A549 (cell line): ENCODE data around the gene IFIT1. TPM values are rescaled to one million over a fixed set of nuclear protein-coding genes. Genes with fewer than 3 reads are reported as not detected.
A peak's percentile ranks its signal among the peaks of the same experiment; 100 is the strongest.

Experiments
- ATAC-seq, 2 experiments: fragments of 200-7000 bp in 1 of 2; fragments of >200 bp in 1 of 2; cut with Nextera tagmentation in 1 of 2; cut with Tn5 transposase in 1 of 2; 3 replicates each; pipeline versions ENCODE4 v1.8.0 to v1.9.1; 2018 to 2020; ENCODE audit warnings: mild to moderate bottlenecking in 1 of 2, moderate library complexity in 1 of 2
- CTCF ChIA-PET: fragments of 300-600 bp; sonication (Branson Sonifier 250); formaldehyde crosslinking; extraction: SDS; loops from one replicate; lab custom pipeline; 2021; ENCODE audit warnings: antibody characterized with exemption, inconsistent platforms; lab: Yijun Ruan, JAX
- POLR2A ChIA-PET: fragments of 350-600 bp; formaldehyde crosslinking; extraction: SDS; loops from one replicate; lab custom pipeline; 2021; ENCODE audit warnings: antibody characterized with exemption, inconsistent platforms; lab: Yijun Ruan, JAX
- DNase-seq, 2 experiments: peaks; one replicate each; pipeline versions ENCODE4 v3.0.0 to v3.0.0-alpha.2; 2011 to 2016; ENCODE audit warnings: low read depth in 1 of 2, low spot score in 1 of 2
- FAIRE-seq: peaks from 2 replicates; lab custom pipeline; 2011; peaks lifted over from hg19 to GRCh38; lab: Jason Lieb, UNC
- H3K27ac ChIP-seq, 2 experiments: fragments of >200 bp; sonication (Bioruptor Twin); formaldehyde crosslinking; 3 replicates each; pipeline ENCODE4 v1.5.1; 2016 to 2017
- H3K4me1 ChIP-seq: fragments of >200 bp; sonication (Bioruptor Twin); formaldehyde crosslinking; 3 replicates; pipeline ENCODE4 v1.6.1; 2016
- H3K4me2 ChIP-seq: fragments of >200 bp; sonication (Bioruptor Twin); formaldehyde crosslinking; 3 replicates; pipeline ENCODE4 v1.6.1; 2016
- H3K4me3 ChIP-seq: fragments of >200 bp; sonication (Bioruptor Twin); formaldehyde crosslinking; 3 replicates; pipeline ENCODE4 v1.5.1; 2016
- H3K9me3 ChIP-seq: fragments of >200 bp; sonication (Bioruptor Twin); formaldehyde crosslinking; 3 replicates; pipeline ENCODE4 v1.6.1; 2016
- BHLHE40 ChIP-seq: IDR thresholded peaks from 2 replicates; pipeline ENCODE4 v1.6.1; 2012; ENCODE audit warnings: low read depth, low read length, inconsistent platforms
- CBX2 ChIP-seq: fragments of 200-600 bp; sonication (generic); IDR thresholded peaks from 2 replicates; pipeline ENCODE4 v1.6.1; 2016; ENCODE audit warnings: low read depth, mild to moderate bottlenecking, borderline replicate concordance
- CBX8 ChIP-seq: fragments of 200-600 bp; sonication (generic); IDR thresholded peaks from 2 replicates; pipeline ENCODE4 v1.6.1; 2016
- CHD2 ChIP-seq: fragments of 150-350 bp; IDR thresholded peaks from 2 replicates; pipeline ENCODE4 v1.6.1; 2014; ENCODE audit warnings: low read length; ENCODE audit not compliant: partially characterized antibody
- EHF ChIP-seq: fragments of 250-450 bp; sonication (Bioruptor Pico); IDR thresholded peaks from 2 replicates; pipeline ENCODE4 v1.5.0; 2020; ENCODE audit warnings: mild to moderate bottlenecking
- EHMT2 ChIP-seq: fragments of 200-600 bp; sonication (generic); IDR thresholded peaks from 2 replicates; pipeline ENCODE4 v1.6.1; 2016; ENCODE audit warnings: antibody characterized with exemption, low read depth, mild to moderate bottlenecking, moderate library complexity
- FOXS1 ChIP-seq: fragments of 250-450 bp; sonication (Bioruptor Pico); IDR thresholded peaks from 2 replicates; pipeline ENCODE4 v1.5.0; 2020; ENCODE audit warnings: mild to moderate bottlenecking, moderate library complexity
- GATA3 ChIP-seq: IDR thresholded peaks from 2 replicates; pipeline ENCODE4 v1.6.1; 2012; ENCODE audit warnings: borderline replicate concordance
- HDAC2 ChIP-seq: fragments of 200-600 bp; sonication (generic); IDR thresholded peaks from 2 replicates; pipeline ENCODE4 v1.6.1; 2016
- HEYL ChIP-seq: fragments of 250-450 bp; sonication (Bioruptor Pico); IDR thresholded peaks from 2 replicates; pipeline ENCODE4 v1.8.0; 2021; ENCODE audit warnings: mild to moderate bottlenecking, moderate library complexity
- HOXA7 ChIP-seq: fragments of 250-450 bp; sonication (Bioruptor Pico); IDR thresholded peaks from 2 replicates; pipeline ENCODE4 v1.5.0; 2020; ENCODE audit warnings: mild to moderate bottlenecking, moderate library complexity
- HOXB13 ChIP-seq: fragments of 250-450 bp; sonication (Bioruptor Pico); IDR thresholded peaks from 2 replicates; pipeline ENCODE4 v1.5.0; 2020; ENCODE audit warnings: low read depth, mild to moderate bottlenecking, moderate library complexity
- JUN ChIP-seq, 2 experiments: fragments of >200 bp; sonication (Bioruptor Twin); formaldehyde crosslinking; IDR thresholded peaks; 2 replicates in 1 of 2; 3 replicates in 1 of 2; pipeline ENCODE4 v1.6.1; 2016 to 2017
- MAFK ChIP-seq: fragments of 450-650 bp; IDR thresholded peaks from 2 replicates; pipeline ENCODE4 v1.6.1; 2014; ENCODE audit not compliant: partially characterized antibody
- MYC ChIP-seq: IDR thresholded peaks from 2 replicates; pipeline ENCODE4 v1.6.1; 2012; ENCODE audit warnings: mild to moderate bottlenecking, inconsistent platforms, low read length, improper control_type of control experiment, borderline replicate concordance
- NFE2L2 ChIP-seq: fragments of 150-350 bp; conservative IDR thresholded peaks from 2 replicates; pipeline ENCODE4 v1.6.1; 2014; ENCODE audit warnings: low read length
- NR3C1 ChIP-seq: fragments of >200 bp; sonication (Bioruptor Twin); formaldehyde crosslinking; IDR thresholded peaks from 3 replicates; pipeline ENCODE4 v1.6.1; 2017
- RARB ChIP-seq: fragments of 250-450 bp; sonication (Bioruptor Pico); IDR thresholded peaks from 2 replicates; pipeline ENCODE4 v1.8.0; 2021; ENCODE audit warnings: mild to moderate bottlenecking, moderate library complexity
- TP53 ChIP-seq: fragments of 250-450 bp; sonication (Bioruptor Pico); IDR thresholded peaks from 2 replicates; pipeline ENCODE4 v1.5.0; 2021; ENCODE audit warnings: mild to moderate bottlenecking, moderate library complexity
- ZFP36 ChIP-seq: fragments of 450-650 bp; IDR thresholded peaks from 2 replicates; pipeline ENCODE4 v1.6.1; 2014; ENCODE audit warnings: borderline replicate concordance; ENCODE audit not compliant: partially characterized antibody
- ZSCAN20 ChIP-seq: fragments of 250-450 bp; sonication (Bioruptor Pico); IDR thresholded peaks from 2 replicates; pipeline ENCODE4 v1.8.0; 2022; ENCODE audit warnings: mild to moderate bottlenecking, moderate library complexity
- WGBS: methylation state at CpG from one replicate; pipeline ENCODE4 v1.1.6; 2017; ENCODE audit errors: missing lambda C conversion rate; 5-methylcytosine and 5-hydroxymethylcytosine counted together
- polyA plus RNA-seq, 4 experiments: library from polyadenylated mRNA; depleted of rRNA in 3 of 4; stranded (reverse); fragments of >200 nt; fragmentation: RNase III in 1 of 4; extraction: RNeasy Plus Mini Kit Qiagen cat#74134 plus additional on column Dnase treatment in 1 of 4; gene quantifications; 2 replicates in 3 of 4; 3 replicates in 1 of 4; pipeline ENCODE4 v1.2.3, GENCODE V29; 2011 to 2017
- TF ChIP-seq, protein P1 (sequence below): IDR thresholded peaks from 2 replicates; pipeline ENCODE4 v1.6.1; 2012
- TF ChIP-seq, protein P2 (sequence below): fragments of 450-650 bp; IDR thresholded peaks from 2 replicates; pipeline ENCODE4 v1.6.1; 2014; ENCODE audit warnings: antibody characterized with exemption
- TF ChIP-seq, protein P3 (sequence below): fragments of 250-450 bp; sonication (Bioruptor Pico); IDR thresholded peaks from 2 replicates; pipeline ENCODE4 v1.5.0; 2021; ENCODE audit warnings: mild to moderate bottlenecking, moderate library complexity, borderline replicate concordance
- TF ChIP-seq, protein P4 (sequence below): IDR thresholded peaks from 2 replicates; pipeline ENCODE4 v1.6.1; 2012; ENCODE audit warnings: low read depth, borderline replicate concordance

The IFIT1 gene
- polyA plus RNA-seq, 2 of the 4 experiments (the other 2 are of a cell fraction): 2.5 to 2.8 TPM

DNA sequence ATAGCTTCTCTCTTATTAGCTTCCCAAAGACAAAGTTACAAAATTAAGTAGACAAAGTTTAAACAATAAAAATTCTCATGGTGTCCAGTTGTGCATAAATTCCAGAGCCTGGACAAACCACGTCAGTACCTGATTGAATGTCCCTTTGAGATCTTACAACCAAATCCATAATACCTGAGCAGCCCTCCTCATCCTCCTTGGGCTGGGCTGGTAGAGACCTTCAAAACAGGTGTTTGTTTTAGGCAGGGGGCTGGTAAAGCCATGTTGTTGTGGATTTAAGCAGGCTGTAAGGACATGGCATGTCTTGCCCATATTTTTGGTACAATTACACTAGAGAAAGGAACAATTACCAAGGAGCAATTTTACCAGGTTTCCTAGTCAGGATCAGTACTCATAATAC, 24.0 kb downstream of the IFIT1 start:
- TF ChIP-seq, protein P1, sequence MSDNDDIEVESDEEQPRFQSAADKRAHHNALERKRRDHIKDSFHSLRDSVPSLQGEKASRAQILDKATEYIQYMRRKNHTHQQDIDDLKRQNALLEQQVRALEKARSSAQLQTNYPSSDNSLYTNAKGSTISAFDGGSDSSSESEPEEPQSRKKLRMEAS: no peak
- ATAC-seq (no peak), DNase-seq (no peak), FAIRE-seq (no peak)
- CTCF ChIA-PET: interaction anchor here (1.3 kb wide), 1 partner anchor 47 kb away, joined by 3 read pairs; no protein-coding TSS in a partner anchor
- Histone ChIP-seq H3K27ac (no peak overlapping the region), H3K4me1 (peaks cover 12% of the 10 kb centered on the region; the same call in 1 of the 3 replicates), H3K4me3 (no peak overlapping the region), H3K4me2 (0 out of 3 replicates have a peak overlapping the region, but pooled peaks have one; percentile 83), H3K9me3 (no peaks in the 10 kb centered on the region)
- POLR2A ChIA-PET: no interaction called here
- 93% methylated on average over 1 of the region's 1 CpG for WGBS

DNA sequence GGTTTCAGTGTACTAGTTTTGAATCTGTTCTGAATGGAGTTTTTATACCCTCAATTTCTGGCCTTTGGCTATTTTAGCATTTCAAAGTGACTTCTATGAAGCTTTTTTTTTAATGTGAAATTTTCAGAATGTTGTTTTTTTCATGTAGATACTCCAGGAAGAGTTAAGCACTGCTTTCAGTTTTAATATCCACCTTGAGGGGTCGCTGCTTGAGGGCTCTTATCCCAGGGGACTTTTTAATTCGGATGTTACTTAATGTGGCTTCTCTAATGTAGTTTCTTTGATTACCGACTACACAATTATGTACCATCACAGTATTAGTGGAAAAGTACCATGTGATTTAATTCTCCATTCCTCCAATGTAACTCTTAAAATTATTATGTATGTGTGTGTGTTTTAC, 27.1 kb downstream of the IFIT1 start:
- ChIA-PET CTCF (interaction anchor here (1.0 to 1.2 kb wide), 4 partner anchors 10 to 137 kb away, joined by 3 to 7 read pairs (median 3); partner anchors contain the start of gene IFIT1), POLR2A (no interaction called here)
- no peaks in the 10 kb centered on the region for H3K9me3 ChIP-seq
- peaks cover 9% of the 10 kb centered on the region for H3K4me1 ChIP-seq
- 69% methylated on average over 3 of the region's 3 CpGs for WGBS
- no peak overlapping the region for H3K4me2 ChIP-seq
- no peak overlapping the region for H3K27ac ChIP-seq
- no peak overlapping the region for H3K4me3 ChIP-seq
- TF ChIP-seq MAFK: no peak
- no peak for TF ChIP-seq CBX8
- no peak for TF ChIP-seq GATA3
- TF ChIP-seq ZSCAN20 (CRISPR knock-in tag): no peak
- TF ChIP-seq RARB: no peak
- no peak for TF ChIP-seq CHD2
- TF ChIP-seq NFE2L2: no peak
- TF ChIP-seq, protein P2, sequence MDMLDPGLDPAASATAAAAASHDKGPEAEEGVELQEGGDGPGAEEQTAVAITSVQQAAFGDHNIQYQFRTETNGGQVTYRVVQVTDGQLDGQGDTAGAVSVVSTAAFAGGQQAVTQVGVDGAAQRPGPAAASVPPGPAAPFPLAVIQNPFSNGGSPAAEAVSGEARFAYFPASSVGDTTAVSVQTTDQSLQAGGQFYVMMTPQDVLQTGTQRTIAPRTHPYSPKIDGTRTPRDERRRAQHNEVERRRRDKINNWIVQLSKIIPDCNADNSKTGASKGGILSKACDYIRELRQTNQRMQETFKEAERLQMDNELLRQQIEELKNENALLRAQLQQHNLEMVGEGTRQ: no peak
- TF ChIP-seq, protein P3, sequence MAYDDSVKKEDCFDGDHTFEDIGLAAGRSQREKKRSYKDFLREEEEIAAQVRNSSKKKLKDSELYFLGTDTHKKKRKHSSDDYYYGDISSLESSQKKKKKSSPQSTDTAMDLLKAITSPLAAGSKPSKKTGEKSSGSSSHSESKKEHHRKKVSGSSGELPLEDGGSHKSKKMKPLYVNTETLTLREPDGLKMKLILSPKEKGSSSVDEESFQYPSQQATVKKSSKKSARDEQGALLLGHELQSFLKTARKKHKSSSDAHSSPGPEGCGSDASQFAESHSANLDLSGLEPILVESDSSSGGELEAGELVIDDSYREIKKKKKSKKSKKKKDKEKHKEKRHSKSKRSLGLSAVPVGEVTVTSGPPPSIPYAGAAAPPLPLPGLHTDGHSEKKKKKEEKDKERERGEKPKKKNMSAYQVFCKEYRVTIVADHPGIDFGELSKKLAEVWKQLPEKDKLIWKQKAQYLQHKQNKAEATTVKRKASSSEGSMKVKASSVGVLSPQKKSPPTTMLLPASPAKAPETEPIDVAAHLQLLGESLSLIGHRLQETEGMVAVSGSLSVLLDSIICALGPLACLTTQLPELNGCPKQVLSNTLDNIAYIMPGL (CRISPR knock-in tag): no peak
- TF ChIP-seq BHLHE40: no peak
- no peak for TF ChIP-seq FOXS1
- TF ChIP-seq, all 56 proteins: peak for 0
- FAIRE-seq (no peak), DNase-seq (no peak), ATAC-seq (no peak)

DNA sequence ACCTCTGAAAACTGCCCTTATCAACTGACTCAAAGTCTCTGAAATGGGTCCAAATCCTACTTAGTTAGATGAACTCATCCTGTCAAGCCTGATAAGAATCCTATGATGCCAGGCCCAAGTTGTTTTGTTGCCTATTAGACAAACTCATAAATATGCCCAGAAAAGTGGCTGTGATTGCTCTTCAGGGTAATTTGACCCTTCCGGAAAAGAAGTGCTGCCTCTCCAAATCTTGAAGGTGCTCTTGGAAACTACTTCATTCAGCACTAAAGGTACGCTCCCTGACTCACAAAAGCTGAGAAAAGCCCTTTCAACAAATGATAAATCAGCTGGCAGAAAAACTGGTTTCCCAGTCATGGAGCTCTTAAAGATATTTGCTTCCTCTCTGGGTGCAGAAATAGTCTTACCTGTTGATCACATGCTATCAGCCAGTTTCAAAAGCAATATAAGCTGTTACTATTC, 28.6 kb downstream of the IFIT1 start:
- no peaks in the 10 kb centered on the region for H3K9me3 ChIP-seq
- ATAC-seq (no peak), DNase-seq (no peak), FAIRE-seq (no peak)
- no peak overlapping the region for H3K4me2 ChIP-seq
- WGBS: 96% methylated on average over 2 of the region's 2 CpGs
- no peak overlapping the region for H3K27ac ChIP-seq
- H3K4me1 ChIP-seq: peaks cover 15% of the 10 kb centered on the region
- no peak overlapping the region for H3K4me3 ChIP-seq
- ChIA-PET CTCF (interaction anchor here (0.7 to 1.9 kb wide), 2 partner anchors 134 to 144 kb away, joined by 4 to 6 read pairs; no protein-coding TSS in a partner anchor), POLR2A (no interaction called here)
- no peak for TF ChIP-seq CBX8
- TF ChIP-seq HEYL (CRISPR knock-in tag): no peak
- TF ChIP-seq CBX2: no peak
- no peak for TF ChIP-seq NFE2L2
- no peak for TF ChIP-seq EHMT2
- no peak for TF ChIP-seq EHF
- no peak for TF ChIP-seq ZFP36
- no peak for TF ChIP-seq CHD2
- no peak for TF ChIP-seq MAFK
- no peak for TF ChIP-seq NR3C1
- TF ChIP-seq, protein P4, sequence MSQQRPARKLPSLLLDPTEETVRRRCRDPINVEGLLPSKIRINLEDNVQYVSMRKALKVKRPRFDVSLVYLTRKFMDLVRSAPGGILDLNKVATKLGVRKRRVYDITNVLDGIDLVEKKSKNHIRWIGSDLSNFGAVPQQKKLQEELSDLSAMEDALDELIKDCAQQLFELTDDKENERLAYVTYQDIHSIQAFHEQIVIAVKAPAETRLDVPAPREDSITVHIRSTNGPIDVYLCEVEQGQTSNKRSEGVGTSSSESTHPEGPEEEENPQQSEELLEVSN: no peak
- no peak for TF ChIP-seq JUN (IDR thresholded peaks at IDR 0.05)
- no peak for TF ChIP-seq MYC
- no peak for TF ChIP-seq HDAC2
- TF ChIP-seq TP53 (CRISPR knock-in tag): no peak
- TF ChIP-seq HOXA7: no peak
- no peak for TF ChIP-seq HOXB13
